ENCODE results near the gene ADCY9.

ADCY9 gene

GRCh38 chr16:4092547-4093265, 23.5 kb downstream of the ADCY9 start:
- no peak for DNase-seq

- no peak for DNase-seq
Observed at GRCh38 chr16:4091240-4092012, 24.8 kb downstream of the ADCY9 start.

- no peak for DNase-seq
Observed at GRCh38 chr16:4090351-4090851, 25.8 kb downstream of the ADCY9 start.

- no peak for DNase-seq
Observed at GRCh38 chr16:4089811-4090301, 26.4 kb downstream of the ADCY9 start.

GRCh38 chr16:4089251-4089810, 26.9 kb downstream of the ADCY9 start:
- DNase-seq: no peak

GRCh38 chr16:4087990-4088577, 28.2 kb downstream of the ADCY9 start:
- no peak for DNase-seq

- no peak for DNase-seq
Observed at GRCh38 chr16:4087099-4087885, 28.9 kb downstream of the ADCY9 start.

- no peak for DNase-seq
Observed at GRCh38 chr16:4086153-4086552, 30.1 kb downstream of the ADCY9 start.

GRCh38 chr16:4085405-4085970, 30.8 kb downstream of the ADCY9 start:
- no peak for DNase-seq

- DNase-seq: no peak
Observed at GRCh38 chr16:4083347-4083870, 32.8 kb downstream of the ADCY9 start.

- no peak for DNase-seq
Observed at GRCh38 chr16:4082474-4083044, 33.7 kb downstream of the ADCY9 start.

- no peak for DNase-seq
Observed at GRCh38 chr16:4081521-4082021, 34.7 kb downstream of the ADCY9 start.

GRCh38 chr16:4081047-4081446, 35.2 kb downstream of the ADCY9 start:
- no peak for DNase-seq

GRCh38 chr16:4077174-4077649, 39.0 kb downstream of the ADCY9 start:
- DNase-seq: no peak

GRCh38 chr16:4075534-4075933, 40.7 kb downstream of the ADCY9 start:
- no peak for DNase-seq

- peak; percentile 28 for DNase-seq
Observed at GRCh38 chr16:4073150-4073549, 43.1 kb downstream of the ADCY9 start.

- DNase-seq: no peak
Observed at GRCh38 chr16:4071686-4072561, 44.3 kb downstream of the ADCY9 start.

GRCh38 chr16:4070936-4071335, 45.3 kb downstream of the ADCY9 start:
- no peak for DNase-seq

GRCh38 chr16:4067262-4068001, 48.8 kb downstream of the ADCY9 start:
- DNase-seq: no peak
